Measurements from ENCODE around the gene TMF1.

The TMF1 gene

DNA sequence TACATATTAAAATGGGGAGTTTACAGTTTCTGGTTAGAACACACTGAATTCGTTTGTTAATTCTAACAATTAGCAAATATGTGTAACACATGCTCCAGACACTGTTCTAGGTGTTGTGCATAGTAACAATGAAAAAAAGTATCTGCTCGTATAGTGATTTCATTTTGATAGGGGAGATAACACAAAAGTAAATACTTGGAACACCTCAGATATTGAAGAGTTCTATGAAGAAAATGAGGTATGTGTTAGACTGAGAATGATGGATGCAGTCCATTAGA is 6.8 kb upstream of the TMF1 start:
- no peaks in the 10 kb centered on the region for H3K79me2 ChIP-seq (ENCODE audit: control insufficient read depth, low read length)
- peaks cover 88% of the 10 kb centered on the region for H3K36me3 ChIP-seq (ENCODE audit: control insufficient read depth, low read length)
- no peaks in the 10 kb centered on the region for H3K27me3 ChIP-seq (ENCODE audit: control insufficient read depth, low read length)
- H3K4me3 ChIP-seq (ENCODE audit: low read length) = peak overlapping the region; percentile 24
- no peaks in the 10 kb centered on the region for H3K9me3 ChIP-seq (ENCODE audit: control insufficient read depth, insufficient read depth, low read length)
- H3K4me1 ChIP-seq (ENCODE audit: control insufficient read depth, low read length) = peaks cover 20% of the 10 kb centered on the region
- TF ChIP-seq, protein P1, sequence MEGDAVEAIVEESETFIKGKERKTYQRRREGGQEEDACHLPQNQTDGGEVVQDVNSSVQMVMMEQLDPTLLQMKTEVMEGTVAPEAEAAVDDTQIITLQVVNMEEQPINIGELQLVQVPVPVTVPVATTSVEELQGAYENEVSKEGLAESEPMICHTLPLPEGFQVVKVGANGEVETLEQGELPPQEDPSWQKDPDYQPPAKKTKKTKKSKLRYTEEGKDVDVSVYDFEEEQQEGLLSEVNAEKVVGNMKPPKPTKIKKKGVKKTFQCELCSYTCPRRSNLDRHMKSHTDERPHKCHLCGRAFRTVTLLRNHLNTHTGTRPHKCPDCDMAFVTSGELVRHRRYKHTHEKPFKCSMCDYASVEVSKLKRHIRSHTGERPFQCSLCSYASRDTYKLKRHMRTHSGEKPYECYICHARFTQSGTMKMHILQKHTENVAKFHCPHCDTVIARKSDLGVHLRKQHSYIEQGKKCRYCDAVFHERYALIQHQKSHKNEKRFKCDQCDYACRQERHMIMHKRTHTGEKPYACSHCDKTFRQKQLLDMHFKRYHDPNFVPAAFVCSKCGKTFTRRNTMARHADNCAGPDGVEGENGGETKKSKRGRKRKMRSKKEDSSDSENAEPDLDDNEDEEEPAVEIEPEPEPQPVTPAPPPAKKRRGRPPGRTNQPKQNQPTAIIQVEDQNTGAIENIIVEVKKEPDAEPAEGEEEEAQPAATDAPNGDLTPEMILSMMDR (IDR thresholded peaks at IDR 0.05; ENCODE audit: low read depth, low read length, poor library complexity, severe bottlenecking) = no peak
- TF ChIP-seq EZH2phosphoT487 (IDR thresholded peaks at IDR 0.05; ENCODE audit: borderline replicate concordance, low read length) = no peak
- H4K20me1 ChIP-seq (ENCODE audit: control insufficient read depth, insufficient read depth, low read depth, low read length) = no peaks in the 10 kb centered on the region
- H3K27ac ChIP-seq (ENCODE audit: low read depth, low read length) = peak overlapping the region; percentile 65
- peak overlapping the region; percentile 64 for H3K4me2 ChIP-seq (ENCODE audit: low read length)
- H3F3A ChIP-seq (ENCODE audit: control insufficient read depth, insufficient read depth) = peaks cover 11% of the 10 kb centered on the region
- no peaks in the 10 kb centered on the region for H3K9me2 ChIP-seq (replicated peaks; ENCODE audit: control insufficient read depth, low read length)

DNA sequence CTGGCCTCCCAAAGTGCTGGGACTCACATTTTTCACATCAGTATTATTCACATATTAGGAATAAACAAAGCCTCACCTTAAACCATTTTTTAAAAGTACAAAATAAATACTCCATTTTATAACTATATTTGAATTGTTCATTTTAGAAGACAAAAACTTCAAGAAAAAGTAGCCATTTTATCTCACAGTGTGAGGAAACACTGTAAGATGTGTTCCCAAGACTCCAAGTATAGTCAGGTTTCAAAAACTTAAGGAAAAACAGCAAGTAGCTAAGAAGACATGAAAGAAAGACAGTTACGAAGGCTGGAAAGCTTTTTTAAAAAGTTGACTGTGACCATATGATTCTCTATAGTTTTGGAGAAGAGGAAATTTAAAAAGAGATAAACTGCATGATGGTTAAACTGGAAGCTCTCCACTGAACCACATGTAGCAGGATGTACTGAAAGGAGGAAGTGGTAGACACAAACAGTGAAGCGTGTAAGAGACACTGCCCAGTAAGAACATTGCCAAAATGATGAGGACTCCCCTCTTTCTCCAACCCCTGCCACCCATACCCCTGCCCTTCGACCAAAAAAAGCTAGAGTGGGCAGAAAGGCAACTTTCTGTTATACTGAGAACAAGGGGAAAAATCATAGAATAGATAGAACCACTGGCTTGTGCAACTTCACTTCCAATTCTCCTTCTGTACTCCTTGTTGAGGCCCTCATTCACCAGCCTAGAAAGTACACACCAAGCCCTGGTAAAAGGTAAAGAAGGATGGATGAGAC is 6.2 kb upstream of the TMF1 start:
- Histone ChIP-seq H3K27ac (ENCODE audit: low read depth, low read length) (peak overlapping the region; percentile 65), H3K4me1 (ENCODE audit: control insufficient read depth, low read length) (peaks cover 20% of the 10 kb centered on the region), H3K79me2 (ENCODE audit: control insufficient read depth, low read length) (no peaks in the 10 kb centered on the region), H3K36me3 (ENCODE audit: control insufficient read depth, low read length) (peaks cover 87% of the 10 kb centered on the region), H3K4me3 (ENCODE audit: low read length) (peak overlapping the region; percentile 24), H3K4me2 (ENCODE audit: low read length) (peak overlapping the region; percentile 64), H3F3A (ENCODE audit: control insufficient read depth, insufficient read depth) (peaks cover 17% of the 10 kb centered on the region), H3K9me3 (ENCODE audit: control insufficient read depth, insufficient read depth, low read length) (no peaks in the 10 kb centered on the region), H4K20me1 (ENCODE audit: control insufficient read depth, insufficient read depth, low read depth, low read length) (no peaks in the 10 kb centered on the region), H3K27me3 (ENCODE audit: control insufficient read depth, low read length) (no peaks in the 10 kb centered on the region), H3K9me2 (replicated peaks; ENCODE audit: control insufficient read depth, low read length) (no peaks in the 10 kb centered on the region)
- TF ChIP-seq, protein P1 (IDR thresholded peaks at IDR 0.05; ENCODE audit: low read depth, low read length, poor library complexity, severe bottlenecking) = no peak

DNA sequence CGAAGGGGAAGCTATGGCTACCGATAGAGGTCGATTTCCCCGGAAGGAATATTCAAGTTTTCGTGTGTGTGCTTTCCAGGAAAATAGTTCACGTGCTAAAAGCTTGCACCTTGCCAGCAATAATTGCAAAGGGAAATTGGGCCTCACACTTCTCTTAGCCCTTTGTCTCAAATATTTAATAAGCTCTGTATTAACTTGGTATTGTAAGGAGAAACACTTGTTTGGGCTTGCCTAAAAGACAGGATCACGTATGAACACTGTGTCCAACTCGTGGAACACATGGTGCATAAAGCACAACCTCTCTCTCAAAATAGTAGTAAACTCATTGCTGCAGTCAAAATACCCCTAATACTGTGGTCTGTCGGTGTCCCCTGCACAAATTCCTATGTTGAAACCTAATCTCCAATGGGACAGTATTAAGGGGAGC is 352 bp upstream of the TMF1 start:
- H3K79me2 ChIP-seq (ENCODE audit: control insufficient read depth, low read length) = peaks cover 44% of the 10 kb centered on the region
- peaks cover 20% of the 10 kb centered on the region; the same call in 1 of the 2 replicates for H3F3A ChIP-seq (ENCODE audit: control insufficient read depth, insufficient read depth)
- no peaks in the 10 kb centered on the region for H4K20me1 ChIP-seq (ENCODE audit: control insufficient read depth, insufficient read depth, low read depth, low read length)
- peak overlapping the region; percentile 93 for H3K4me3 ChIP-seq (ENCODE audit: low read length)
- no peak for TF ChIP-seq EZH2phosphoT487 (IDR thresholded peaks at IDR 0.05; ENCODE audit: borderline replicate concordance, low read length)
- TF ChIP-seq, protein P1 (IDR thresholded peaks at IDR 0.05; ENCODE audit: low read depth, low read length, poor library complexity, severe bottlenecking) = no peak
- peaks cover 66% of the 10 kb centered on the region for H3K36me3 ChIP-seq (ENCODE audit: control insufficient read depth, low read length)
- H3K9me3 ChIP-seq (ENCODE audit: control insufficient read depth, insufficient read depth, low read length) = no peaks in the 10 kb centered on the region
- peak overlapping the region; percentile 72 for H3K4me2 ChIP-seq (ENCODE audit: low read length)
- no peaks in the 10 kb centered on the region for H3K9me2 ChIP-seq (replicated peaks; ENCODE audit: control insufficient read depth, low read length)
- peaks cover 17% of the 10 kb centered on the region for H3K4me1 ChIP-seq (ENCODE audit: control insufficient read depth, low read length)
- H3K27ac ChIP-seq (ENCODE audit: low read depth, low read length) = peak overlapping the region; percentile 48
- H3K27me3 ChIP-seq (ENCODE audit: control insufficient read depth, low read length) = no peaks in the 10 kb centered on the region
